Measurements from ENCODE around the gene TTC34.

Gene TTC34

DNA sequence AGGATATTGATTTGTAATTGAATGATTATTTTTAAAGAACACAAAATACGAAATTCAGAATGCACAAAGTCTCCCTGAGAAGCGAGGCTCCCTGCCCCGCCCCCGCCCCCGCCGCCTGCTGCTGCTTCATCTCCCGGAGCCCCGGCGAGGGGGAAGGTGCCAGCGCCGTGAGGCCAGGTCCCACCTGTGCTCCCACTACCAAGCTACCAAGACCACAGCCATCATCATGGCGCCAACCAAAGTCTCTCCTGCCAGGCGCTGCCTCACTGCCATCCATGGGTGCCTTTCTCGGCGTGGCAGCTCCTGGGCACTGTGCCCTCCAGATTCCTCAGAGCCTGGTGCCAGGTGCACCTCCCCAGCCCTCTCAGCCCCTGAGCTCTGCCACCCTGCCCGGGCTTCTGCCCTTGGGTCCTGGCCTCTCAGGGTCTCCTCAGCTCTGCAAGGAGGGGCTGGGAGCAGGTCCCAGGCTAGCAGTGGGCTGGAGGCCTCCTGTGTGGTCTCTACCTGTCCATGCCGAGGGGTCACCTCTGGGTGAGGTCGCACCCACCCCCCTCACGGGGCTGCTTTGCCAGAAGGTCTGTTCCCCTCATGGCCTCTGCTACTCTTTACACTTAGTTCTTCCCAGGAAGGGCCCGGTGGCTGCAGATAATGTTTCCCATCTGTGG is 29.4 kb upstream of the TTC34 start:
- DNase-seq (ENCODE audit: low spot score) (no peak), FAIRE-seq (no peak)

DNA sequence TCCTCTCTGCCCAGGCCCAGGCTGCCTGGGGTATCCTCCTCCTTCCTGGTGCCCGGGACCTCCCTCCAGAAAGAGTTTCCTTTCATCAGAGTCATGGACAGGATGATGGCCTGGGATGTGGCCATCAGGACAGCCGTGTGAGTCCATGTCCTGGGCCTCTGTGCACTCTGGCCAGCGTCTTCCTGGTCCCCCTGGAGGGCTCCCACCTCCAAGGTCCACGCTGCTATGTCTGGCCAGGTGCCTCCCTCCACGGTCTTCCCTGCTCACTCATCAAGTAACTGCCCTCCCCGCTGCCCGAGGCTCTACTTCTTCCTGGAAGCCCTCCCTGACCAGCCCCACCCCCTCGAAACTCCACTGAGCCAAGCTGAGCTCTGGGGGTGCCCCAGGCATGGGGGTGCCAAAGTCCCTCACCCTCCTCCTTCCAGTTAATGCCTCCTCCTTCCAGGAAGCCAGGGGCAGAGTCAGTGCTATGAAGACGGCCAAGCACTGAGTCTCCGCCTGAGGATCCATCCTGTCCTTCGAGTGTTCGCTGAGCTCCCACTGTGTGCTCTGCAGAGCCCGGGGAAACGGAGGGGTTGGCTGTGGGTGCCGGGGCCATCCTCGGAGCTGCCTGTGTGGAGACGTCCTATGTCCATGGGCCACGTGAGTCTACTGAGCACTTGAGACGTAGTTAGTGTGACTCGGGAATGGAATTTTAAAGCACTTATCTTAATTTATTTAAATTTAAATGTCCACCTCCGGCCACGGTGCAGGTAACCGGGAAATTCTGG is 28.5 kb upstream of the TTC34 start:
- FAIRE-seq (no peak), DNase-seq (ENCODE audit: low spot score) (no peak)

DNA sequence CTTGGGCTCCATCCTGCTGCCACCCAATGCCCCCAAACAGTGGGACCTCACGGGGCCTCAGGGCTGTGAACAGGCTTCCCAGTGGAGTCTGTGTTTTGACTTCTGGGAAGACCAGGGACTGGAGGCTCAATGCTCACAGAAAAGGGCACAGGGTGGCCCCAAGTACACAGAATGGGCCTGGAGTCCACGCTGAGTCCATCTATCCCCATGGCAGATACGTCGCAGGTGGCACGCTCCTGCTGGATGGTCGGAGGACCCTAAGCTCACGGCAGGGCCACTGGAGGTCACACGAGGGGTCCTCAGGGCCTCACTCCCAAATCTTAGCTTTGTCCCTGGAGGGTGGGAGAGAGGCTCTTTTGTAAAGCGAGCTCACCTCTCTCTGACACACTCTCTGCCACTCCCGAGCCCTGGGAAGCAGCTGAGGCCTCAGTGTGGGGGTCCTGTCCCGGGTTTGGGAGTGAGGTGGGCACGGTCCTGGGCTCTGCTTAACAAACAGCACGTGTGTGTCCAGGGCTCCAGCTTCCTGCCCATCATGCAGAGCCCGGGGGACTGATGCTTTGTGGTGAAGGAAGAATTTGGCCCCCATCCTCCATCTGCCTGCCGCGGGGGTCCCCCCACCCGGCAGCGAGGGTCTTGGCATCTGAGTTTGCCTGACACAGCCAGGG is 27.2 kb upstream of the TTC34 start:
- DNase-seq (ENCODE audit: low spot score) (no peak), FAIRE-seq (no peak)

DNA sequence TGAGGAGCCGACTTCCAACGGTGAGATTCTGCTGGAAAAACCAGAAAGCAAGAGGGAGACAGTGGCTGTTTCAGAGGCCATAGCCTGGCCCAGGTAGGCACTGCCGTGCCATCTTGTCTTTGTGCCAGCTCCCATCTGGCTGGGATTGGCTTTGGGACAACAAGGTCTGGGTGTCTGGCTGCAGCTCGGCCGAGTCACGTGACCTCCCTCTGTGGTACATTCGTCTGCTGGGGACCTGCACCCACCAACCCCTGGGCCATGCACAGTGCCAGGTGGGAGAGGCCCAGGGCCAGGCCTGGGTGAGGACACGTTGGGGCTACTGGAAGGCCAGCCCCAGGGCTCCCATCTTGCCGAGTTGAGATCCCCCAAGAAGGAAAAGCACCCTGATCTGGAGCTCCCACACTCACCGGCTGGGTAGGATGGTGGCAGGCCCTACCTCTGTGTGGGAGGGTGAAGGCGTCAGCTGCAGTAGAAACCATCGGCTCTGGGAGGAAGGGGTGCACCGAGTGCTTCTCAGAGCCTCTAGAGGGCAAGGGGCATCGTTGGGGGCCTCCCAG is 25.3 kb upstream of the TTC34 start:
- FAIRE-seq (no peak), DNase-seq (ENCODE audit: low spot score) (no peak)

DNA sequence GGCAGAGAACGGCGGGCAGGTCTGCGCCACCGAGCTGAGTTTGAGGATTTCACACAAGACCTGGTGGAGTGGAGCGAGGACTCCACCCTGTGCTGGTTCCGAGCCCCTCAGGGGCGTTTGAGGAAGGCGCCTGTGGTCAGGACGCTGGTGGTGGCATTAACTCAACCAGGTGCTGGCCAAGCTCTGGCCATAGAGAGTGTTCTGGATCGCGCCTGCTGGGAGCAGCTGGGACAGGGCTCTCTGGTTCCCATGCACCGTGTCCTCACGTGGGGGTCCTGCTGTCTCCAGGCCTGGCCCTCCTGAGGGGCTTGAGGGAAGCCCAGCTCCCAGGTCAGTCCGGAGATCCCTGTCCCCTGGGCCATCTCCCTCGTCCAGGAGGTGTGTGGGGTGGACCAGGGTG is 24.8 kb upstream of the TTC34 start:
- no peak for DNase-seq (ENCODE audit: low spot score)
- FAIRE-seq: no peak

DNA sequence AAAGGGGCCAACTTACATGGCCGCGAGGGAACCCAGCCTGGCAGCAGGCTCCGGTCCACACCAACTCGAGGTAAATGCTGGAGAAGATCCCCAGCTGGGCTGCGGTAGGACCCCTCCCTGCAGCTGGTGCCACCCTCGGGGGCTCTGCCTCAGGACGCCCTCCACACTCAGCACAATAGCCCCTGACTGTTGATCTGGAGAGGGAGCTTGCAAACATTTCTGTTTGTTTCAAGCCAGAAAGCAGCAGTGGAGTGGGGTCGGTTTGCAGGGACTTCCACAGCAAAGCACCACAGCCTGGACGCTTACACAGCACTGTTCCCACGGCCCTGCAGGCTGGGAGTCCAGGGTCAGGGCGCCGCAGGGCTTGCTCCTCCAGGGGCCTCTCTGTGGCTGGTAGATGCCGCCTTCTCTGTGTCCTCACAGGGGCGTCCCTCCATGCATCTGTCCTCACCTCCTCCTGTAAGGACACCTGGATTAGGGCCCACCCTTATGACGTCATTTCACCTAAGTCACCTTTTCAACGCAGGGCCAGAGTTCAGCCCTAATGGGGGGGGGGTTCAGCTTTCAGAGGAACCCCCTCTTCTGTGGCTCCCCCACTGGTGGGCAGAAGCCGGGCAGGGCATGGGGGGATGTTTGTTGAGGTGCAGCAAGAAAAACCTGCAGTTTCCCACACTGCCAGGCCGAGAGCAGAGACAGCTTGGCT is 24.1 kb upstream of the TTC34 start:
- FAIRE-seq (no peak), DNase-seq (ENCODE audit: low spot score) (no peak)

DNA sequence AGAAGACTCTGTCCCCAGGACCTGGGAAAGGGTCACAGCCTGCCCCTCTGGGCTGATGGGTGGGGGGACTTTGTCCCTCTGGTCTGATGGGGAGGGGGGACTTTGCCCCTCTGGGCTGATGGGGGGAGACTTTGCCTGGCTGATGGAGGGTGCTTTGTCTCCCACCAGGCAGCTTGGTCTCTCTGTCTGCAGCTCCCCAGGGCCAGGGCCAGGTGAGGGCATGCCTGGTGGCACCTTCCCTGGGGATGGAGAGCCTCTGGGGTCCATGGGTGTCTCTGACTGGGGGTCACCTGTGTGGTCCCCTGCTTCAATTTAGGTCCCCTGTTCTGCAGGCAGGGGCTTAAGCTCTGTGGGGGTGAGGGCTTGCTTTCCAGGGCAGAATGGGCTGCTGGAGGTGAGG is 23.5 kb upstream of the TTC34 start:
- FAIRE-seq (no peak), DNase-seq (ENCODE audit: low spot score) (no peak)

DNA sequence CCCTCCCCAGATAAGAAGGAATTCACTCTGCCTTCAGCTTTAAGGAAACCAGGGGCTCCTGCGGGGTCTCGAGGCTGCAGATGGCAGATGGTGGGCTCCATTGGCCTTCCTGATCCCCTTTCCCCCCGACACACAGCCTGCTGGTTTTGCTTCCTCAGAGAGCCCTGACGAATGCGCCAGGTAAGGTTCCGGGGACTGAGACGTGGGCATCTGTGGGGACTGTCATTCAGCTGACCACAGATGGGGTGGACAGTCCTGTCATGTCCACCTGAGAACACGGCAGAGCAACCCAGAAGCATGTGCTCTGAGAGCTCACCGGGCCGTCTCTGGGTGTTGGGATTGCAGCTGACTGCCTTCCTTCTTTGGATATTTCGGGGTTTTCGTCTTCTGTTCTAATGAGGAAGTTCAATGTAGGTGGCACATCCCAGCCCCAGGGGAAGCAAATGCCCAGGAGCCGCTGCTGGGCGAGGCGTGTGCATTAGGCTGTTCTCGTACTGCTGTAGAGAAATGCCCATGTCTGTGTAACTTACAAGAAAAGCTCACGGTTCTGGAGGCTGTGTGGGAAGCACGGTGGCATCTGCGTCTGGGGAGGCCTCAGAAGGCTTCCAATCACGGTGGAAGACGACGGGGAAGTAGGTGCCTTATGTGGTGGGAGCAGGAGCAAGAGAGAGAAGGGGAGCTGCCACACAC is 22.6 kb upstream of the TTC34 start:
- FAIRE-seq (no peak), DNase-seq (ENCODE audit: low spot score) (no peak)

DNA sequence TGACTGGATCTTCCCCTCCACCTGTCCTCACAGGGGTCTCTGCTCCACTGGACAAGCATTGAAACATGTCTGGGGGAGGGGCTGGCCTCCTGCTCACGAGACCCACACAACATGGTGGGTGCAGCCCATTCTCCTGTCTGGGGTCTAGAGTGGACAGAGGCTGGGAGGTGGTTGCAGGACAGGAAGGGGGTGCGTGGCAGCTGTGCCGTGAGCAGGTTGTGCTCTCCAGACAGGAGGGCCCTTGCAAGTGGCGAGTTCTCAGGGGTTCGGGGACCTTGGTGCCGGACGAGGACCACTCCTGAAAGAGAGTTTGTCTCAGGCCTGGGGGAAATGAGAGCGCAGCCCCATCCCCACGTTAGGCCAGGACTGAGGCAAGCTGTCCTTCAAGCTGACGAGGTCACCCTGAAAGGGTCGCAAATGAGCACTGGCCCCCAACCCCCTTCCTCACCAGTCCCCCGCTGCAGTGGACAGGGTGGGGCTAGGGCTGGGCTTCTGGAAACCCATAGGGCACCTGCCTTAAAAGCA is 21.2 kb upstream of the TTC34 start:
- DNase-seq (ENCODE audit: low spot score) (no peak), FAIRE-seq (no peak)

DNA sequence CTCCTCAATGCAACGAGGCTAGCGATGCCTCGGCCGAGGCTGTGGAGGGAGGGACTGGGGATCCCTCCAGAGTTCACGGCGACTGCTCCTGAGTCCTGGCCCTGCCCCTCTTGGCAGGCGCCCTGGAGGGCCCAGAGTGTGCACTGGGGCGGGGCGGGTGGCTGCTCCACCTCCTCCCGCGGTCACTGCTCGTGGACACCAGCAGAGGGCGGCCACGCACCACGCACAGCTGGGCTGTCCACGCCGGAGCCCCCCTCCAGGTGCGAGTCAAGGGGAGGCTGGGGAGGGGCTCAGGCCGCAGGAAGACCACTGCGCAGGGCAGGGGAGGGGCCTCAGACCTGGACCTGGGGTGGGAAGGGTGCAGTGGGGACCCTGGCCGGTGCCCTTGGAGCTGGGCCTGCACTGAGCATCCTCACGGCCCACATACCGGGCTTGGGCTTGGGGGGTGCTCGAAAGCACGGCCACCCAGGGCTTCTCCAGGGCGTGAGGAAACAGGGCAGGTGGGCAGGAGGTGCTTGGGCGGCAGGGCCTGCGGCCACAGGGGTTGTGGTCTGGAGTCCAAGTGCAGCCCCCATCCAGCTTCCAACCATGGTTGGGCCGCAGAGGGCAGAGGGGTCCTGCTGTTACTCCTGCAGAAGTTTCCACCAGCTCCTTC is 20.6 kb upstream of the TTC34 start:
- FAIRE-seq (no peak), DNase-seq (ENCODE audit: low spot score) (no peak)

DNA sequence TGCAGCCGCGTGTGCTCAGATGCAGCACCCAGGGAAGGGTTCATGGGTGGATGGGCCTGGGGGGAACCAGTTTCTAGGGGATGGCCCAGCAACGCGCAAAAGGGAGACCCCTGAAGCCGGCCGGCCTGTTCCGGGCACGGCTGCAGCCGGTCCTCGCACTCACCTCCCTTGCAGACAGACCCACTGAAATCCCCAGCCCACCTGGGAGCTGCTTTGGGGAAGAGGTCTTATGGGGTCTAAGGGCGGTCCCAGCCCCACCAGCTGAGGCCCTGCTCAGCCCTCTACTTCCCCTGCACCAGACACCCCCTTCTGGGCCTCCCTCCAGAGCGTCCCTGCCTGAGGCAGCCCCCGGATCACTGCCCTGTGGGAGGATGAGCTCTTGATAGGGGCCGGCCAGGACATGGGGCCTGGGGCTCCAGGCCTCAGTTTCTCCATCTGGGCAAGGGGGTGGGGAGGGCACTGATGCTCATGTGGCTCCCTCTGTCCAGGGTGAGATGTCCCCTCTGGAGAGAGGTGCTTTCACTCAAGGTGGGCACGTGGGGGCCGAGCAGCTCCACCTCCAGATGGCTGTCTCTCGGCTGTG is 20.0 kb upstream of the TTC34 start:
- FAIRE-seq: no peak
- DNase-seq (ENCODE audit: low spot score): no peak

DNA sequence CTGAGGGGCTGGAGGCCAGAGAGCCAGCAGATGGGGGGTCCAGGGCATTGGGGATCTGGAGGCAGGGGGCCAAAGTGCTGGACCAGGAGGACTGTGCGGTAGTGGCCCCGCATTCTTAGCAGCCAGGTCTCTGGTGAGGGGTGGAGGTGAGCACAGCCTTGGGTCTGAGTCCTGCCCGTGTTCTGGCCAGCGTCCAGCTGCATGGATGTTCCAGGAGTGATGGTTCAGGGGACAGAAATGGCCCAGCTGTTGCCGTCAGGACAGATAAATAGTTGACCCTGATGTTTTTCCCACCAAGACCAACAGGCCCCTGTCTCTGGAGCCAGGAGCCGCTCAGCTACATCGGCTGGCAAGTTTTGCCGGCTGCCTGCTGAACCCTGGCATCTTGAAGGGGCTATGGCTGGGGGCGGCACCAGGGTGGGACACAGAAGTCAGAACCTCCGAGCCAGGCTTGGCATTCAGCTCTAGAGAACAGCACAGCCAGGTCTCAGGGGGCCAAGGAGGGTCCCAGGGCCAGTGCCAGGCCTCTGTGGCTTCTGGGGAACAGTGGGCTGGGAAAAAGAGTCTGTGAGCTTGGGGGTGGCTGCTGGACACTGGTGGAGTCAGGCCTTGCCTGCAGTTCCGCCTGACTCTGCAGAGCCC is 19.4 kb upstream of the TTC34 start:
- DNase-seq (ENCODE audit: low spot score) (no peak), FAIRE-seq (no peak)

DNA sequence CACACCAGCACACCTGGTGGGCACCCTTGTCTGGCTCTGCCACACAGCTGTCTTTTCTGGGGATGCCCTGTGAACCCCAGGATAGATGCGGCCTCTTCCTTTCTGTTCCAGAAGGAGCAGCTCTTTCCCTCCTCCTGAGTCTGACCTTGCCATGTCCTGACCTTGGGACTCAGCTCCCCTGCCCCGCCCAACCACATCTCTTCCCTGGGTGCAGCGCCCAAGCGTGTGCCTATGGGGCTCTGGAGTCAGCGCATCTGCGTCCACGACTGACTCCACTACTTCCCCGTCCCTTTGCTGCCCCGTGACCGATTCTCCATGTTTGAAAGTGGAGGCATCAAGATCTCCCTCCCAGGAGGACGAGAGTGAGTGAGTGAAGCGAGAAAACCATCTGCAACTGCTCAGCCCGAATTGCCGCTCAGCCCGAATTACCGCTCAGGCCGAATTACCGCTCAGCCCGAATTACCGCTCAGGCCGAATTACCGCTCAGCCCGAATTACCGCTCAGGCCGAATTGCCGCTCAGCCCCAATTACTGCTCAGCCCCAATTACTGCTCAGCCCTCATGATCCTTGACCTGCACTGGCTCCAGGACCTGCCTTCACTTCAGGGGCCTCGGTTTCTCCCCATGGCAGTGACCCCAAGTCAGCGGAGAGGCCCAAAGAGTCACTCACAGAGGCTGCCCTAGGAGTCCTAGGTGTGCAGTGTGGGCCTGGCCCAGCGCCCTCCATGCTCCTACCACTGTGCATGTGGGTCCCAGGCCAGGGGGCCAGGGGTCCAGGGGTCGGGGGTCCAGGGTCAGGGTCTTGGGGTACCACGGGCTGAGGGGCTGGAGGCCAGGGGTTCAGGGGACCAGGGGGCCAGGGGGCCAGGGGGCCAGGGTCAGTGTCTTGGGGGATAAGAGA is 18.6 kb upstream of the TTC34 start:
- FAIRE-seq (no peak), DNase-seq (ENCODE audit: low spot score) (no peak)

DNA sequence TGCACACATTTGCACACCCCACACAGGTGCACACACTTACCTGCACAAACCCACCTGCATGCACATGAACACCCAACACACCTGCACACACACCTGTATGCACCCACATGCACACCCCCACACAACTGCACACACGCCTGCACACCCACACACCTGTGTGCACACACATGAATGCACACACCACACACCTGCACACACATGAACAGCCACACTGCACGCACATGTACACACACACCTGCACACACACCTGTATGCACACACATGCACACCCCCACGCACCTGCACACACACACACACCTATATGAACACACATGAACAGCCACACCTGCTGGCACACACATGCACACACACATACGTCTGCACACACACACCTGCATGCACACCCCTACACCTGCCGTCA is 17.9 kb upstream of the TTC34 start:
- FAIRE-seq (no peak), DNase-seq (ENCODE audit: low spot score) (no peak)

DNA sequence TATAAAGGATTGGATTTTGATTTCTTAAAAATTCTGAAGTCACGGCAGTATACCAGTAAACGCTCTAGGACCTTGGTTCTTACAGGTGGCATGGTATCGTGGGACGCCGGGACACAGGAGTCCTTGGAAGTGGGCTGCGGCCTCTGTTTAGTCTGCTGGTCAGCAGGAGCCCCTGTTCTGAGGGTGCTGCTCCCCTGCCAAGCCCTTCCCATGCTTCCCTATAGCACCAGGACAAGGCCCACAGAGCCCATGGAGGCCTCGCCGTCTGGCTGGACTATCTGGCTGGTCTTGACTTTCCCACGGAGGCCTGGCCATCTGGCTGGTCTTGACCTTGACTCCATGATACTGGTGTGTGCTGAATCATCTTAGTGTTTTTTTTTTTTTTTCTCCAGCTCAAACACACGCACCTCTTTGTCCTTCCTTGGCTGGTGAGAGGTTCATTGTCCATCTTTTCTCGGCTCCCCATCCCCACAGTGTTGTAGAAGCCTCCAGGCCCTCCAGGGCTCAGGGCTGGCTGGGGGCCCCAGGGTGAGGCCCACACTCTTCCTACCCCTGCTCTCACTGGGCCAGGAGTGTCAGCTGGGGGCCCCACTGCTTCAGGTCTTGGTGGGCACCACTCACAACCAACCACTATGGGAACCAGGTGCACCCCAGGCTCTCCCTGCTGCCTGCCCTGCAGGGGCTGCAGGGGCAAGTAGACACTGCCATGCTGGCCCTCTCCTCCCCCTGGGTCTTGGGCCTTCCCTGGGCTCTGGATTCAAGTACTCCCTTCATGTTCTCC is 16.5 kb upstream of the TTC34 start:
- DNase-seq (ENCODE audit: low spot score): no peak
- FAIRE-seq: no peak

DNA sequence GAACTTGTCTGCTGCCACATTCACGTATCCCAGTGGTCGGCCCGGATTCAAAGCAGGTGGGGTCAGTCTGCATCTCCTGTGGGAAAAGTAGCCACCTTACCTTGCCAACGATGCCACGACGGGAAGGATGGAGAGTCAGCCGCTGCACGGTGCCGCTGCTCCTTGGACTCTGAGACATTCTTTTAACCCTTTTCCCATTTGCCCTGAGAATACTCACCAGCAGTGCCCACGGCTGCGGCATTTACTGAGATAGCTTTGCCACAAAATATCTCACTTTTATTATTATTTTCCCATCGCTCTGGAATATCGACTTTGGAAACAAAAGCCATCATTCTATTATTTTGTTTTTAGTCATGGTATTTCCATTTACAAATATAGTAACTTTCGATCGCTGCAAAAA is 15.3 kb upstream of the TTC34 start:
- FAIRE-seq: no peak
- DNase-seq (ENCODE audit: low spot score): no peak

DNA sequence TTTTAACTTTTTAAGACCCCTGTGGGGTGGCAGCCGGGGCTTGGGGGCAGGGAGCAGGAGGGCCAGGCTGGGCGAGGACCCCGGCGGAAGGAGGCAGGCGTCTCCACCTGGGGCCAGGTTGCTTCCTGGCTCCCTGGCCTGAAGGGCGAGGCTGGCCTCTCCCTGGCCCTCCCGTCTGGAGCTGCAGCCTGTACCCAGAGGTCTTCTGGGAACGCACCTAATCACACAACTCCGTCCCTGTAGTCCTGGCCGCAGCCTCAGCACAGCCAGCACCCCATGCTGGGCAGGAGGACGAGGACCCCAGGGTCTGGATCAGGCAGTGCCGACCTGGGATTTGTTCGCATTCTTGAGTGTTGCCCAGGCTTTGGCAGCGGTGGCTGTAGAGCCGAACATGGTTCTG is 14.1 kb upstream of the TTC34 start:
- FAIRE-seq: no peak
- DNase-seq (ENCODE audit: low spot score): no peak
